Tibial nerve (tissue), 4 donors: ENCODE measurements around the gene MBD5. TPM values are rescaled to one million over a fixed set of nuclear protein-coding genes. Genes with fewer than 3 reads are reported as not detected.

Experiments
- DNase-seq, 2 donors: peaks; one replicate each; pipeline ENCODE4 v3.0.0-alpha.2; 2019; ENCODE audit warnings: low spot score in 2 of 2
- H3K27ac ChIP-seq, 4 donors: fragments of 200-600 bp; sonication (generic) in 3 of 4; one replicate each; pipeline ENCODE4 v1.5.1; 2017 to 2019; ENCODE audit warnings: mild to moderate bottlenecking in 1 of 4
- H3K27me3 ChIP-seq, 2 donors: fragments of 200-600 bp; sonication (generic) in 1 of 2; one replicate each; pipeline versions ENCODE4 v1.5.1 to v1.6.0; 2017 to 2019
- H3K36me3 ChIP-seq, 3 donors: fragments of 200-600 bp; sonication (generic); one replicate each; pipeline ENCODE4 v1.5.1; 2018 to 2019
- H3K4me1 ChIP-seq, 4 donors: fragments of 200-600 bp; sonication (generic) in 3 of 4; one replicate each; pipeline ENCODE4 v1.5.1; 2017 to 2019
- H3K4me3 ChIP-seq, 4 donors: fragments of 200-600 bp; sonication (generic) in 3 of 4; one replicate each; pipeline ENCODE4 v1.5.1; 2017 to 2019; ENCODE audit warnings: mild to moderate bottlenecking in 1 of 4, moderate library complexity in 1 of 4
- H3K9me3 ChIP-seq, 4 donors: fragments of 200-600 bp; sonication (generic) in 3 of 4; one replicate each; pipeline ENCODE4 v1.5.1; 2017 to 2019
- EP300 ChIP-seq, 2 donors: sonication (generic); formaldehyde crosslinking; IDR thresholded peaks; one replicate each; pipeline ENCODE4 v1.6.1; 2017; ENCODE audit warnings: antibody characterized with exemption in 2 of 2, mild to moderate bottlenecking in 1 of 2
- POLR2A ChIP-seq, 2 donors: fragments of 450-650 bp; IDR thresholded peaks; one replicate each; pipeline ENCODE4 v1.6.1; 2017; ENCODE audit warnings: antibody characterized with exemption in 2 of 2, mild to moderate bottlenecking in 2 of 2, moderate library complexity in 2 of 2
- WGBS, 2 donors: methylation state at CpG; one replicate each; pipeline ENCODE4 v1.1.5; 2018; 5-methylcytosine and 5-hydroxymethylcytosine counted together
- total RNA-seq, 4 donors: library from RNA; depleted of rRNA; stranded (reverse); fragments of >200 nt; gene quantifications; one replicate each; pipeline ENCODE4 v1.1.0, GENCODE V29; 2016
- TF ChIP-seq, protein P1 (sequence below), 5 experiments: fragments of 200-600 bp in 3 of 5; fragments of 450-650 bp in 2 of 5; sonication (generic) in 3 of 5; IDR thresholded peaks; one replicate each; pipeline ENCODE4 v1.5.1; 2016 to 2019; ENCODE audit warnings: antibody characterized with exemption in 5 of 5, mild to moderate bottlenecking in 3 of 5, moderate library complexity in 2 of 5

MBD5 gene
- total RNA-seq, 4 donors from 2014 or later = 28.5 to 46.5 (median 40.9) TPM

DNA sequence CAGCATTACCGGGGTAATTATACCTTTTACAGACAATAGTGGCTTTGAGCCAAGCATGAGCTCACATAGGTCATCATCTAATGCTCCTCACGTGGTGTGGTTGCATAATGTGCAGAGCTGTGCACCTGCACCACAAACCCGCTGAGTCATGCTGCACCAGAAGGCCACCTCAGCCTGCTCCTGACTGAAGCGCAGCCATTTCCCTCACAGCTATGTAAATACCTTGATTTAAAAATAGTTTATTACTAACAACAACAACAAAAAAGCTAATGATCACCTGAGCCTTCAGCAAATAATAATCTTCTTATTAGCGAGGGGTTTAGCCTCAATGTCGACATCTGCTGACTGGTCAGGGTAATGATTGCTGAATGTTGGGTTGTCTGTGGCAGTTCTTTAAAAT, 238.8 kb downstream of the MBD5 start:
- H3K27me3 ChIP-seq = no peaks in the 10 kb centered on the region
- WGBS, 2 donors = 79 to 90% methylated on average over 6 of the region's 6 CpGs
- no peaks in the 10 kb centered on the region for H3K4me1 ChIP-seq
- H3K4me3 ChIP-seq = no peak overlapping the region
- H3K36me3 ChIP-seq = peaks cover 0 to 44% (median 0%) of the 10 kb centered on the region in 3 donors
- peaks cover 0 to 8% (median 0%) of the 10 kb centered on the region in 4 donors for H3K9me3 ChIP-seq
- H3K27ac ChIP-seq = no peak overlapping the region
- TF ChIP-seq, protein P1, sequence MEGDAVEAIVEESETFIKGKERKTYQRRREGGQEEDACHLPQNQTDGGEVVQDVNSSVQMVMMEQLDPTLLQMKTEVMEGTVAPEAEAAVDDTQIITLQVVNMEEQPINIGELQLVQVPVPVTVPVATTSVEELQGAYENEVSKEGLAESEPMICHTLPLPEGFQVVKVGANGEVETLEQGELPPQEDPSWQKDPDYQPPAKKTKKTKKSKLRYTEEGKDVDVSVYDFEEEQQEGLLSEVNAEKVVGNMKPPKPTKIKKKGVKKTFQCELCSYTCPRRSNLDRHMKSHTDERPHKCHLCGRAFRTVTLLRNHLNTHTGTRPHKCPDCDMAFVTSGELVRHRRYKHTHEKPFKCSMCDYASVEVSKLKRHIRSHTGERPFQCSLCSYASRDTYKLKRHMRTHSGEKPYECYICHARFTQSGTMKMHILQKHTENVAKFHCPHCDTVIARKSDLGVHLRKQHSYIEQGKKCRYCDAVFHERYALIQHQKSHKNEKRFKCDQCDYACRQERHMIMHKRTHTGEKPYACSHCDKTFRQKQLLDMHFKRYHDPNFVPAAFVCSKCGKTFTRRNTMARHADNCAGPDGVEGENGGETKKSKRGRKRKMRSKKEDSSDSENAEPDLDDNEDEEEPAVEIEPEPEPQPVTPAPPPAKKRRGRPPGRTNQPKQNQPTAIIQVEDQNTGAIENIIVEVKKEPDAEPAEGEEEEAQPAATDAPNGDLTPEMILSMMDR (IDR thresholded peaks at IDR 0.05) = no peak
- TF ChIP-seq POLR2A (IDR thresholded peaks at IDR 0.05) = no peak
- no peak for TF ChIP-seq EP300 (IDR thresholded peaks at IDR 0.05)
- no peak for DNase-seq

DNA sequence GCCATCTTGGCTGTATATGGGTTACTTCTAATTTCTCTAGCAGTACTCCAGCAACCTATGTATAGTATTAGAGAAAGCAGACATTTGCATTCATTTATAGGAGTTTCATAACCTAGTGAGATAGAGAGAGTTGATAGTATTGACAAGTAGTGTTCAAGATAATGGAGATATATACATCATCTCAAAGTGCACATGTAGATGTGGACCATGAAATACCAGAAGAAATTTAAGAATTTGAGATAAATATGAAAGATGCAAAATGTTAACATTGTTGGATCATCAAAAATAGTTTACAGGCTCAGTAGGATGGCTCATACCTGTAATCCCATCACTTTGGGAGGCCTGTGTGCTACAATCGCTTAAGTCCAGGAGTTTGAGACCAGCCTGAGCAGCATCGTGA, 243.0 kb downstream of the MBD5 start:
- 88 to 97% methylated on average over 2 of the region's 2 CpGs for WGBS, 2 donors
- DNase-seq = no peak
- Histone ChIP-seq H3K9me3 (peaks cover 0 to 8% (median 0%) of the 10 kb centered on the region in 4 donors), H3K27me3 (no peaks in the 10 kb centered on the region), H3K4me1 (no peaks in the 10 kb centered on the region), H3K4me3 (no peak overlapping the region), H3K36me3 (peaks cover 0 to 8% (median 0%) of the 10 kb centered on the region in 3 donors), H3K27ac (no peak overlapping the region)
- TF ChIP-seq, protein P1 (IDR thresholded peaks at IDR 0.05) = no peak
- TF ChIP-seq EP300 (IDR thresholded peaks at IDR 0.05) (no peak), POLR2A (IDR thresholded peaks at IDR 0.05) (no peak)

DNA sequence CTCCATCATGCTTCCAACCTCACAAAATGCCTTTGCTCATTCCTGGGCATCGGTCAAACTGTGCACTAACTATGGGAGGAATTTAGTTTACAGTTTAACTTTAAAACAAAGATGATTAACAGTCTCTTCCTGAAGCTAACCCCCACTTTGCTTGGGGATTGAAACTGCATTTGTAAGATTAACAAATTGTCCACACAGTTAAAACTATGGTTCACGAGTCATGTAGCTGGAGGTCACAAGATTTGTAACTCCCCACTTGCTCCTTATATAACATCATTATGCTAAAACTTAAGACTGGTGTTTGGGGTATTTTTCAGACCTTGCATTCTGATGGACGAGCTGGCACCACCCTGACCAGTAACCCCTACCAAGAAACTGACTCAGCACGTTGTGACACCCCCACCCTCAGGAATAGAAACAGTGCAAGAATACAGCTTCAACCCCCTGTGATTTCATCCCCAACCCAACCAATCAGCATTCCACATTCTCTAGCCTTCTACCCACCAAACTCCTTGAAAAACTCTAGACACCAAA, 252.3 kb downstream of the MBD5 start:
- no peak overlapping the region for H3K27ac ChIP-seq

DNA sequence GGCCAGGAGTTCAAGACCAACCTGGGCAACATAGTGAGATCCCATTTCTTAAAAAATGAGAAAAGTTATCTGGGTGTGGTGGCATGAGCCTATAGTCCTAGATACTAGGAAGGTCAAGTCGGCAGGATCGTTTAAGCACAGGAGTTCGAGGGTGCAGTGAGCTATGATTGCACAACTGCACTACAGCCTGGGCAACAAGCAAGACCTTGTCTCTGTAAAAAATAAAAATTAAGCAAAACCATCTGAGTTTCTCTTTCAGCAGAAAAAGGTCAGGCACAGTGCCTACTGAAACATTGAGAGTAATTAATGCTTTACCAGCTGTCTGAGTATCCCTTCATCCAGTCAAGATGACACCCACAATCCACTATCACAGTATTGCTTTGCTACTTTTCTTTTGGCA, 258.3 kb downstream of the MBD5 start:
- WGBS, 2 donors = 75% methylated on average over 3 of the region's 3 CpGs
- Histone ChIP-seq H3K4me3 (no peak overlapping the region), H3K27me3 (no peaks in the 10 kb centered on the region), H3K27ac (no peak overlapping the region), H3K36me3 (no peaks in the 10 kb centered on the region), H3K9me3 (no peaks in the 10 kb centered on the region), H3K4me1 (no peaks in the 10 kb centered on the region)
- DNase-seq = no peak
- TF ChIP-seq, protein P1 (IDR thresholded peaks at IDR 0.05) = no peak
- no peak for TF ChIP-seq POLR2A (IDR thresholded peaks at IDR 0.05)
- TF ChIP-seq EP300 (IDR thresholded peaks at IDR 0.05) = no peak

More for the DNA sequence above, 252.3 kb downstream of the MBD5 start:
- TF ChIP-seq POLR2A (IDR thresholded peaks at IDR 0.05) (no peak), EP300 (IDR thresholded peaks at IDR 0.05) (no peak)
- TF ChIP-seq, protein P1 (IDR thresholded peaks at IDR 0.05) = no peak
- no peaks in the 10 kb centered on the region for H3K27me3 ChIP-seq
- H3K9me3 ChIP-seq = no peaks in the 10 kb centered on the region
- H3K36me3 ChIP-seq = peaks cover 0 to 5% (median 0%) of the 10 kb centered on the region in 3 donors
- no peaks in the 10 kb centered on the region for H3K4me1 ChIP-seq
- no peak for DNase-seq
- no peak overlapping the region for H3K4me3 ChIP-seq
- 42 to 48% methylated on average over 4 of the region's 4 CpGs for WGBS, 2 donors

DNA sequence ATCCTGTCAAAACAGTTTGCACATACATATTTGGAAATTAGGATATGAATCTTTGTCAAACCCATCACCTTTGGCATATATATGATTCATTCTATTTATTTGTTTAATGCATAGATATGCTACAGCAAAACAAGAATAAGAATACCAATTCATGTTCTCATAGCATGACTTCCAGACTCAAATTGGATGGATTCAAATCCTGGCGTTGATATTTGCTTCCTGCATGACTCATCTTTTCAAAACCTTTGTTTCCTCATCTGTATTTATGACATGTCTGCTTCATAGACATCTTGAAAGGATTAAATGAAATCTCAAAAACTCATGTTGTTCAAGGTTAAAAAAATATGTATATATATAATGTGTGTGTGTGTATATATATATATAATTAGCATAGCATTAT, 261.3 kb downstream of the MBD5 start:
- H3K4me1 ChIP-seq = no peaks in the 10 kb centered on the region
- no peaks in the 10 kb centered on the region for H3K9me3 ChIP-seq
- H3K27ac ChIP-seq = no peak overlapping the region
- DNase-seq = no peak
- 70 to 79% methylated on average over 1 of the region's 1 CpG for WGBS, 2 donors
- TF ChIP-seq, protein P1 (IDR thresholded peaks at IDR 0.05) = no peak
- TF ChIP-seq POLR2A (IDR thresholded peaks at IDR 0.05) (no peak), EP300 (IDR thresholded peaks at IDR 0.05) (no peak)
- H3K36me3 ChIP-seq = no peaks in the 10 kb centered on the region
- no peaks in the 10 kb centered on the region for H3K27me3 ChIP-seq
- no peak overlapping the region for H3K4me3 ChIP-seq
